K562 (cell line): ENCODE results near the gene ZNF891. TPM values are rescaled to one million over a fixed set of nuclear protein-coding genes. Genes with fewer than 3 reads are reported as not detected.

ENCODE experiments used
- ATF4 ChIP-seq: fragments of 450-650 bp; formaldehyde crosslinking; IDR thresholded peaks from 2 replicates; pipeline ENCODE4 v1.4.0; 2022; ENCODE audit warnings: mild to moderate bottlenecking, moderate library complexity
- BRD4 ChIP-seq: fragments of 200-600 bp; sonication (generic); IDR thresholded peaks from 2 replicates; pipeline ENCODE4 v1.6.1; 2017; ENCODE audit warnings: inconsistent platforms
- COPS2 ChIP-seq: fragments of 450-650 bp; conservative IDR thresholded peaks from 2 replicates; pipeline ENCODE4 v1.6.1; 2016; ENCODE audit warnings: mild to moderate bottlenecking, moderate library complexity
- CREB3L1 ChIP-seq: fragments of 450-650 bp; IDR thresholded peaks from 2 replicates; pipeline ENCODE4 v1.6.1; 2014; ENCODE audit warnings: low read depth, mild to moderate bottlenecking, moderate library complexity, borderline replicate concordance
- ELK1 ChIP-seq: sonication (generic); formaldehyde crosslinking; IDR thresholded peaks from 2 replicates; pipeline ENCODE4 v1.8.1; 2022; ENCODE audit warnings: missing genetic modification reagents
- FUS ChIP-seq: fragments of 200-400 bp; formaldehyde crosslinking; optimal IDR thresholded peaks from 2 replicates; pipeline ENCODE3; 2017; ENCODE audit warnings: low read depth, low read length
- HDAC3 ChIP-seq: fragments of 450-650 bp; IDR thresholded peaks from 2 replicates; pipeline ENCODE4 v1.6.1; 2018; ENCODE audit warnings: borderline replicate concordance, mild to moderate bottlenecking, moderate library complexity; ENCODE audit not compliant: partially characterized antibody
- KDM1A ChIP-seq, 2 experiments: fragments of 450-650 bp; IDR thresholded peaks; 2 replicates each; pipeline ENCODE4 v1.6.1; 2016; ENCODE audit warnings: mild to moderate bottlenecking in 2 of 2
- L3MBTL2 ChIP-seq: fragments of 450-650 bp; IDR thresholded peaks from 2 replicates; pipeline ENCODE4 v1.6.1; 2016; ENCODE audit warnings: mild to moderate bottlenecking, moderate library complexity
- NUFIP1 ChIP-seq: fragments of 450-650 bp; IDR thresholded peaks from 2 replicates; pipeline ENCODE4 v1.6.1; 2018; ENCODE audit not compliant: partially characterized antibody
- POLR2AphosphoS5 ChIP-seq: IDR thresholded peaks from 2 replicates; pipeline ENCODE4 v1.6.1; 2011; ENCODE audit warnings: mild to moderate bottlenecking, low read depth, low read length, moderate library complexity; ENCODE audit not compliant: control insufficient read depth, insufficient read depth
- POLR3A ChIP-seq: IDR thresholded peaks from 2 replicates; pipeline ENCODE4 v1.6.1; 2011; ENCODE audit warnings: borderline replicate concordance, mild to moderate bottlenecking, moderate library complexity; ENCODE audit not compliant: insufficient read length, insufficient read depth; ENCODE audit errors: extremely low read depth
- PURB ChIP-seq: sonication (generic); formaldehyde crosslinking; IDR thresholded peaks from 2 replicates; pipeline ENCODE4 v1.9.0; 2021; ENCODE audit warnings: low read depth, mild to moderate bottlenecking, missing genetic modification reagents
- RHOXF2B ChIP-seq: fragments of 250-450 bp; sonication (Bioruptor Pico); conservative IDR thresholded peaks from 2 replicates; pipeline ENCODE4 v1.5.1; 2021
- STAT5A ChIP-seq: IDR thresholded peaks from 2 replicates; pipeline ENCODE4 v1.6.1; 2012; ENCODE audit warnings: low read length, inconsistent platforms, borderline replicate concordance
- TBP ChIP-seq: optimal IDR thresholded peaks from 2 replicates; pipeline ENCODE3; 2011; ENCODE audit warnings: low read depth, low read length, improper control_type of control experiment
- U2AF2 ChIP-seq: fragments of 200-400 bp; formaldehyde crosslinking; optimal IDR thresholded peaks from 2 replicates; pipeline ENCODE3; 2017; ENCODE audit warnings: low read depth, mild to moderate bottlenecking, low read length
- XRCC4 ChIP-seq: IDR thresholded peaks from one replicate; pipeline ENCODE4 v1.6.1; 2011; ENCODE audit not compliant: insufficient read depth, insufficient read length; ENCODE audit errors: extremely low read depth
- ZNF175 ChIP-seq: fragments of 200-800 bp; sonication (Bioruptor generic); IDR thresholded peaks from 2 replicates; pipeline ENCODE4 v1.6.1; 2016; ENCODE audit warnings: low read depth, mild to moderate bottlenecking, missing genetic modification characterization, missing compliant biosample characterization
- ZNF280B ChIP-seq: fragments of 250-450 bp; sonication (Bioruptor Pico); IDR thresholded peaks from 2 replicates; pipeline ENCODE4 v1.5.1; 2021; ENCODE audit warnings: mild to moderate bottlenecking
- ZNF592 ChIP-seq: fragments of 450-650 bp; IDR thresholded peaks from 2 replicates; pipeline ENCODE4 v1.6.1; 2017; ENCODE audit warnings: antibody characterized with exemption, mild to moderate bottlenecking
- polyA plus RNA-seq, 8 experiments: library from polyadenylated mRNA; depleted of rRNA in 4 of 8; stranded (reverse) in 5 of 8; unstranded in 3 of 8; fragments of >200 nt; fragmentation: Nextera tagmentation in 2 of 8; fragmentation: Illumina TruSeq in 1 of 8; extraction: Ambion mirVana in 2 of 8; extraction: Trizol in 1 of 8; gene quantifications; 2 replicates each; pipeline versions ENCODE4 v1.2.1 to v1.2.3, GENCODE V29; 2011 to 2014; ENCODE audit warnings: inconsistent platforms in 1 of 8, missing spikeins in 1 of 8
- total RNA-seq, 7 experiments: library from RNA; depleted of rRNA in 6 of 7; stranded (reverse); fragments of >200 nt in 6 of 7; fragmentation: Illumina TruSeq in 2 of 7; extraction: Trizol in 2 of 7; gene quantifications; 2 replicates each; pipeline versions ENCODE4 v1.2.1 to v1.2.3, GENCODE V29; 2011 to 2021; ENCODE audit warnings: low replicate concordance in 1 of 7

ZNF891 gene
- total and polyA plus RNA-seq, 9 of the 15 experiments (the other 6 are each of a cell fraction or from before 2014, with no cell fraction given): 0.41 to 2.0 (median 1.3) TPM

GRCh38 chr12:133135747-133136146 lies 5.7 kb upstream of the ZNF891 start (continued):
- no peak for TF ChIP-seq U2AF2
- TF ChIP-seq ATF4 (CRISPR knock-in tag): no peak
- TF ChIP-seq BRD4: no peak
- no peak for TF ChIP-seq RHOXF2B (CRISPR knock-in tag)
- no peak for TF ChIP-seq L3MBTL2
- TF ChIP-seq POLR2AphosphoS5: peak; percentile 35; the same call in 1 of the 2 replicates
- TF ChIP-seq NUFIP1: no peak
- TF ChIP-seq ZNF280B (CRISPR knock-in tag): no peak
- no peak for TF ChIP-seq TBP
- TF ChIP-seq FUS: no peak
- peak; percentile 57; the same call in 1 of the 2 replicates for TF ChIP-seq STAT5A
- TF ChIP-seq XRCC4: no peak
- peak; percentile 99 for TF ChIP-seq KDM1A (IDR thresholded peaks at IDR 0.05)
- no peak for TF ChIP-seq ELK1
- no peak for TF ChIP-seq COPS2
- TF ChIP-seq HDAC3: no peak
- TF ChIP-seq ZNF175 (CRISPR knock-in tag): no peak
- no peak for TF ChIP-seq PURB (CRISPR knock-in tag)
- no peak for TF ChIP-seq CREB3L1
- no peak for TF ChIP-seq POLR3A
- TF ChIP-seq ZNF592: no peak
